IMR-90 (cell line): ENCODE results near the gene ANKRD11. TPM values are rescaled to one million over a fixed set of nuclear protein-coding genes. Genes with fewer than 3 reads are reported as not detected.
A peak's percentile ranks its signal among the peaks of the same experiment; 100 is the strongest.

Source experiments
- ATAC-seq: fragments of 200-7000 bp; cut with Tn5 transposase; 2 replicates; pipeline ENCODE4 v1.9.1; 2020; ENCODE audit warnings: low read depth, mild to moderate bottlenecking, moderate library complexity
- BruUV-seq: library from RNA; stranded (reverse); fragments of 400-500 nt; replicated peaks from 2 replicates; lab custom pipeline; 2021; lab: Mats Ljungman, UMichigan
- CTCF ChIA-PET: fragments of 300-600 bp; formaldehyde crosslinking; extraction: SDS; loops from one replicate; lab custom pipeline; 2021; ENCODE audit warnings: antibody characterized with exemption; lab: Yijun Ruan, JAX
- POLR2A ChIA-PET: fragments of 300-600 bp; sonication (Branson Sonifier 250); formaldehyde crosslinking; loops from one replicate; lab custom pipeline; 2022; ENCODE audit warnings: antibody characterized with exemption; ENCODE audit not compliant: unreplicated experiment; lab: Charles Lee
- DNase-seq: peaks from one replicate; pipeline ENCODE4 v3.0.0; 2013
- H2AFZ ChIP-seq: replicated peaks from 2 replicates; pipeline ENCODE3; 2013; ENCODE audit warnings: low read length, mild to moderate bottlenecking; ENCODE audit not compliant: poor library complexity
- H2AK5ac ChIP-seq: 2 replicates; pipeline ENCODE4 v1.6.1; 2013; ENCODE audit warnings: low read depth, low read length, inconsistent platforms
- H2AK9ac ChIP-seq: replicated peaks from 2 replicates; pipeline ENCODE3; 2013; ENCODE audit warnings: mild to moderate bottlenecking, low read depth, low read length, moderate library complexity; ENCODE audit not compliant: poor library complexity
- H2BK120ac ChIP-seq: 2 replicates; pipeline ENCODE4 v1.6.1; 2013; ENCODE audit warnings: low read depth, low read length, inconsistent platforms
- H2BK15ac ChIP-seq: 3 replicates; pipeline ENCODE4 v1.6.1; 2013; ENCODE audit warnings: low read depth, low read length, inconsistent platforms
- H2BK20ac ChIP-seq: 2 replicates; pipeline ENCODE4 v1.6.1; 2013; ENCODE audit warnings: low read depth, mild to moderate bottlenecking, inconsistent platforms, low read length, moderate library complexity
- H2BK5ac ChIP-seq: 2 replicates; pipeline ENCODE4 v1.6.1; 2013; ENCODE audit warnings: mild to moderate bottlenecking, low read depth, low read length, inconsistent platforms; ENCODE audit not compliant: poor library complexity, severe bottlenecking
- H3K14ac ChIP-seq: replicated peaks from 2 replicates; pipeline ENCODE4 v1.6.1; 2013; ENCODE audit warnings: low read depth, low read length, inconsistent platforms
- H3K18ac ChIP-seq: 2 replicates; pipeline ENCODE4 v1.6.1; 2013; ENCODE audit warnings: low read depth, low read length, control low read depth
- H3K23ac ChIP-seq: 2 replicates; pipeline ENCODE4 v1.6.1; 2013; ENCODE audit warnings: low read depth, low read length, inconsistent platforms
- H3K27ac ChIP-seq: 2 replicates; pipeline ENCODE4 v1.5.1; 2013; ENCODE audit warnings: mild to moderate bottlenecking, control low read depth, low read length; ENCODE audit not compliant: insufficient read depth
- H3K27me3 ChIP-seq: 2 replicates; pipeline ENCODE4 v1.6.1; 2013; ENCODE audit warnings: low read length; ENCODE audit not compliant: control insufficient read depth, insufficient read depth
- H3K36me3 ChIP-seq: 2 replicates; pipeline ENCODE4 v1.6.1; 2013; ENCODE audit warnings: low read length, mixed read lengths; ENCODE audit not compliant: control insufficient read depth, insufficient read depth
- H3K4ac ChIP-seq: 2 replicates; pipeline ENCODE4 v1.6.1; 2013; ENCODE audit warnings: low read depth, low read length, inconsistent platforms
- H3K4me1 ChIP-seq: 2 replicates; pipeline ENCODE4 v1.6.1; 2013; ENCODE audit warnings: low read length, mixed read lengths; ENCODE audit not compliant: control insufficient read depth, insufficient read depth
- H3K4me2 ChIP-seq: 2 replicates; pipeline ENCODE4 v1.6.1; 2013; ENCODE audit warnings: low read depth, mild to moderate bottlenecking, control low read depth, low read length, moderate library complexity
- H3K4me3 ChIP-seq: 2 replicates; pipeline ENCODE4 v1.5.1; 2013; ENCODE audit warnings: low read depth, mild to moderate bottlenecking, control low read depth, low read length, moderate library complexity; ENCODE audit not compliant: insufficient read depth
- H3K56ac ChIP-seq: 2 replicates; pipeline ENCODE4 v1.6.1; 2013; ENCODE audit warnings: low read length, inconsistent platforms; ENCODE audit not compliant: insufficient read depth; ENCODE audit errors: extremely low read depth
- H3K79me1 ChIP-seq, 2 experiments: 2 replicates each; pipeline ENCODE4 v1.6.1; 2013; ENCODE audit warnings: low read length in 2 of 2, inconsistent platforms in 1 of 2, low read depth in 1 of 2
- H3K9ac ChIP-seq: 2 replicates; pipeline ENCODE4 v1.6.1; 2013; ENCODE audit warnings: low read depth, low read length, control low read depth
- H3K9me1 ChIP-seq: 2 replicates; pipeline ENCODE4 v1.6.1; 2013; ENCODE audit warnings: low read length, inconsistent platforms; ENCODE audit not compliant: insufficient read depth
- H3K9me3 ChIP-seq: 2 replicates; pipeline ENCODE4 v1.6.1; 2013; ENCODE audit warnings: low read length; ENCODE audit not compliant: control insufficient read depth, insufficient read depth
- H4K20me1 ChIP-seq: 2 replicates; pipeline ENCODE4 v1.6.1; 2013; ENCODE audit warnings: low read length, inconsistent platforms; ENCODE audit not compliant: insufficient read depth
- H4K5ac ChIP-seq: 2 replicates; pipeline ENCODE4 v1.6.1; 2013; ENCODE audit warnings: mild to moderate bottlenecking, low read depth, low read length, control low read depth
- H4K8ac ChIP-seq, 2 experiments: 2 replicates each; pipeline ENCODE4 v1.6.1; 2013; ENCODE audit warnings: low read depth in 2 of 2, low read length in 2 of 2, control low read depth in 1 of 2, inconsistent platforms in 1 of 2
- H4K91ac ChIP-seq: 2 replicates; pipeline ENCODE4 v1.6.1; 2013; ENCODE audit warnings: low read depth, low read length, inconsistent platforms; ENCODE audit not compliant: insufficient read depth
- CEBPB ChIP-seq: IDR thresholded peaks from 2 replicates; pipeline ENCODE4 v1.6.1; 2012; ENCODE audit warnings: low read depth, low read length, improper control_type of control experiment
- WGBS, 2 experiments: methylation state at CpG; one replicate each; pipeline versions ENCODE4 v1.1.5 to v1.1.7; 2013; ENCODE audit warnings: missing lambda C conversion rate in 2 of 2; ENCODE audit not compliant: insufficient read length in 1 of 2; ENCODE audit errors: extremely low coverage in 2 of 2; 5-methylcytosine and 5-hydroxymethylcytosine counted together
- dilution Hi-C: fragments of 300-500 bp; cut with HindIII; formaldehyde crosslinking; loops from one replicate; pipeline ENCODE4 v1.14.3; 2018; ENCODE audit warnings: low sequenced_read_pairs; ENCODE audit not compliant: unreplicated experiment
- in situ Hi-C: fragments of 300-500 bp; cut with MboI; formaldehyde crosslinking; loops from 3 replicates; pipeline ENCODE4 v1.14.3; 2019; ENCODE audit warnings: low sequenced_read_pairs, inconsistent platforms, mixed read lengths
- intact Hi-C: fragments of 100-400 bp; cut with micrococcal nuclease; formaldehyde crosslinking; loops from 2 replicates; pipeline ENCODE4 v1.10.0; 2022
- polyA plus RNA-seq, 3 experiments: library from polyadenylated mRNA; depleted of rRNA; stranded (reverse); fragments of >200 nt; gene quantifications; 2 replicates each; pipeline ENCODE4 v1.2.3, GENCODE V29; 2012; ENCODE audit warnings: low replicate concordance in 1 of 3
- total RNA-seq: library from RNA; depleted of rRNA; stranded (reverse); fragments of >200 nt; gene quantifications from 2 replicates; pipeline ENCODE4 v1.2.3, GENCODE V29; 2012
- TF ChIP-seq, protein P1 (sequence below): fragments of 150-350 bp; IDR thresholded peaks from 2 replicates; pipeline ENCODE4 v1.6.1; 2016; ENCODE audit warnings: low read depth, mild to moderate bottlenecking, low read length, moderate library complexity, borderline replicate concordance

The ANKRD11 gene
- total and polyA plus RNA-seq, 2 of the 4 experiments (the other 2 are of a cell fraction), result 46.8 to 71.9 TPM

DNA sequence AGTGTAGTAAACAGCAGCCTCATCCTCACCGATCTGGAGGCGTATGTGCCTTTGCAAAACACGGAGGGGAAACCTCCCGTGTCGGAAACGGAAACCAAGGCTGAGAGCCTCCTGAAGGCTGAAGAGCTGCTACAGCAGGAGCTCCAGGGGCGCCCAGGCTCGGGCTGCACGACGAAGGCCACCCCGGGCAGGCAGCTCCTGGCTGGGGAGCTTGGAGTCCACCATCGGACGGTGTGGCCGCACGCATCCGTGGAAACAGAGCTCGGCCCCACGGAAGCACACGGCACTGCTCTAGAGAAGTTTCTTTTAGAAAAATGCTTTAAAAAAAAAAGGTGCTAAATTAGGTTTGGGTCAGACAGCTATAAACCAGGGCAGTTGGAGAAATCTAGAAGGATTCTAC, 201.4 kb downstream of the ANKRD11 start:
- Histone ChIP-seq H3K23ac (no peak overlapping the region), H3K36me3 (peaks cover 56% of the 10 kb centered on the region), H4K8ac (0 out of 4 replicates have a peak overlapping the region, but pooled peaks of 1 of the 2 experiments have one; percentile 15), H4K91ac (no peak overlapping the region), H3K9me3 (no peaks in the 10 kb centered on the region), H3K4me3 (no peak overlapping the region), H3K56ac (no peak overlapping the region), H3K14ac (no peak overlapping the region), H4K5ac (no peak overlapping the region), H2AFZ (no peak overlapping the region), H3K4ac (no peak overlapping the region), H3K79me1 (peaks cover 52 to 87% of the 10 kb centered on the region in 2 experiments), H2AK9ac (peak overlapping the region; percentile 53), H3K9me1 (0 out of 2 replicates have a peak, but pooled peaks cover 3% of the 10 kb centered on the region), H4K20me1 (peaks cover 53% of the 10 kb centered on the region), H2BK20ac (no peak overlapping the region), H2BK120ac (no peak overlapping the region), H2AK5ac (no peak overlapping the region), H3K18ac (no peak overlapping the region), H3K27ac (no peak overlapping the region), H2BK15ac (no peak overlapping the region), H3K9ac (no peak overlapping the region), H3K4me2 (no peak overlapping the region), H3K27me3 (no peaks in the 10 kb centered on the region), H3K4me1 (peaks cover 3% of the 10 kb centered on the region; the same call in 1 of the 2 replicates), H2BK5ac (no peak overlapping the region)
- in situ Hi-C loops (no loop called here), dilution Hi-C loops (no loop called here), intact Hi-C loops (no loop called here)
- ATAC-seq, result no peak
- BruUV-seq, result no TSS peak
- no peak for DNase-seq
- POLR2A ChIA-PET, result no interaction called here
- CTCF ChIA-PET, result interaction anchor here (0.5 to 1.4 kb wide), 4 partner anchors 9 to 221 kb away, joined by 3 to 6 read pairs (median 3); no protein-coding TSS in a partner anchor
- 87% methylated on average over 3 of the region's 19 CpGs; no CpG with 5 or more reads in 1 of the 2 experiments for WGBS, 2 experiments
- no peak for TF ChIP-seq CEBPB
- TF ChIP-seq, protein P1, sequence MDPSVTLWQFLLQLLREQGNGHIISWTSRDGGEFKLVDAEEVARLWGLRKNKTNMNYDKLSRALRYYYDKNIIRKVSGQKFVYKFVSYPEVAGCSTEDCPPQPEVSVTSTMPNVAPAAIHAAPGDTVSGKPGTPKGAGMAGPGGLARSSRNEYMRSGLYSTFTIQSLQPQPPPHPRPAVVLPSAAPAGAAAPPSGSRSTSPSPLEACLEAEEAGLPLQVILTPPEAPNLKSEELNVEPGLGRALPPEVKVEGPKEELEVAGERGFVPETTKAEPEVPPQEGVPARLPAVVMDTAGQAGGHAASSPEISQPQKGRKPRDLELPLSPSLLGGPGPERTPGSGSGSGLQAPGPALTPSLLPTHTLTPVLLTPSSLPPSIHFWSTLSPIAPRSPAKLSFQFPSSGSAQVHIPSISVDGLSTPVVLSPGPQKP, result no peak
